C1 segment of cervical spinal cord (tissue), 14 donors: ENCODE data around the gene RPS28.
"Not testable (repeated sequence)": the region's sequence is repeated elsewhere in the genome, so short reads cannot be mapped to it uniquely, and the experiment has no call there.

Experiments used
- DNase-seq, 14 donors: peaks; one replicate each; lab custom pipeline; 2025; lab: John Stamatoyannopoulos, UW

Gene RPS28

GRCh38 chr19:8321067-8321985 is at the start of gene RPS28, which contains the start of gene NDUFA7:
RPS28 (plus strand) TSS chr19:8321496; CDS start chr19:8321531, 35 bp downstream.
NDUFA7 (minus strand) TSS chr19:8321375; CDS start chr19:8321358, 17 bp downstream.
- peak; percentile 63 to 95 (median 90) for DNase-seq

- not testable (repeated sequence) for DNase-seq
Observed at GRCh38 chr19:8276508-8276907, 44.8 kb upstream of the RPS28 start.

GRCh38 chr19:8291337-8291736 is 30.0 kb upstream of the RPS28 start:
- not testable (repeated sequence) for DNase-seq

GRCh38 chr19:8302357-8302691 is 19.0 kb upstream of the RPS28 start:
- DNase-seq: no peak

- DNase-seq: no peak
Observed at GRCh38 chr19:8302734-8303133, 18.6 kb upstream of the RPS28 start.

- no peak for DNase-seq
Observed at GRCh38 chr19:8304841-8305621, 16.3 kb upstream of the RPS28 start.

- DNase-seq: no peak
Observed at GRCh38 chr19:8305798-8306197, 15.5 kb upstream of the RPS28 start.

- DNase-seq: no peak
Observed at GRCh38 chr19:8306235-8307054, 14.9 kb upstream of the RPS28 start.

GRCh38 chr19:8307400-8307964 is 13.8 kb upstream of the RPS28 start:
- DNase-seq: no peak

GRCh38 chr19:8307965-8308866 is 13.1 kb upstream of the RPS28 start, which contains the start of gene CD320:
CD320 (minus strand) TSS chr19:8308358; CDS start chr19:8308290, 68 bp downstream.
- DNase-seq: peak; percentile 34 to 87 (median 79)

GRCh38 chr19:8308891-8309291 is 12.4 kb upstream of the RPS28 start:
- DNase-seq: no peak

- no peak for DNase-seq
Observed at GRCh38 chr19:8310342-8311055, 10.8 kb upstream of the RPS28 start.

- no peak for DNase-seq
Observed at GRCh38 chr19:8311461-8312260, 9.6 kb upstream of the RPS28 start.

- DNase-seq: not testable (repeated sequence)
Observed at GRCh38 chr19:8314981-8315640, 6.2 kb upstream of the RPS28 start.

- no peak for DNase-seq
Observed at GRCh38 chr19:8316351-8317125, 4.8 kb upstream of the RPS28 start.

- not testable (repeated sequence) for DNase-seq
Observed at GRCh38 chr19:8318835-8319234, 2.5 kb upstream of the RPS28 start.

GRCh38 chr19:8319807-8320520 is 1.3 kb upstream of the RPS28 start:
- no peak for DNase-seq
